Measurements from ENCODE around the gene NRP2. TPM values are rescaled to one million over a fixed set of nuclear protein-coding genes. Genes with fewer than 3 reads are reported as not detected.

Gene NRP2
- total and polyA plus RNA-seq, 8 donors: 42.3 to 122 (median 60.9) TPM

DNA sequence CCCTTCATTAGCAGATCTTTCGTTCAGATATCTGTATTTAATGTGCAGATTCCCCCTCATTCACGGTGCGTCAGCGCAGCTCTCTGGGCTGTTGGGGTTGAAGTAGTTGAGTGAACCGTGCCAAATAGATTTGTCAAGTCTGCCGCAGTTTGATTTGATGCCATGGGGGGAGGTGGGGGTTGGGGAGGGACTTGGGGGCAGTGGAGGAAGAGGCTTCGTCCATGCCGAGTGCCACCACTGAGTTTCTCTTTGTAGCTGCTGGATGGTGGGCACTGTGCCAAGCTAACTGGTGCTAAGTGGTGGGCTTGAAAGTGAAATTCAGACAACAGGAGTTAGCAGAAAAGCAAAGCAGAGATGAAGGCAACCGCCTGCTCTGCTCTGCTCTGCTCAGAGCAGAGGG, 47.9 kb downstream of the NRP2 start:
- peaks cover 0 to 6% of the 10 kb centered on the region in 2 donors for H3K4me1 ChIP-seq
- H3K27me3 ChIP-seq: no peaks in the 10 kb centered on the region
- no peaks in the 10 kb centered on the region for H3K9me3 ChIP-seq
- TF ChIP-seq, protein P1, sequence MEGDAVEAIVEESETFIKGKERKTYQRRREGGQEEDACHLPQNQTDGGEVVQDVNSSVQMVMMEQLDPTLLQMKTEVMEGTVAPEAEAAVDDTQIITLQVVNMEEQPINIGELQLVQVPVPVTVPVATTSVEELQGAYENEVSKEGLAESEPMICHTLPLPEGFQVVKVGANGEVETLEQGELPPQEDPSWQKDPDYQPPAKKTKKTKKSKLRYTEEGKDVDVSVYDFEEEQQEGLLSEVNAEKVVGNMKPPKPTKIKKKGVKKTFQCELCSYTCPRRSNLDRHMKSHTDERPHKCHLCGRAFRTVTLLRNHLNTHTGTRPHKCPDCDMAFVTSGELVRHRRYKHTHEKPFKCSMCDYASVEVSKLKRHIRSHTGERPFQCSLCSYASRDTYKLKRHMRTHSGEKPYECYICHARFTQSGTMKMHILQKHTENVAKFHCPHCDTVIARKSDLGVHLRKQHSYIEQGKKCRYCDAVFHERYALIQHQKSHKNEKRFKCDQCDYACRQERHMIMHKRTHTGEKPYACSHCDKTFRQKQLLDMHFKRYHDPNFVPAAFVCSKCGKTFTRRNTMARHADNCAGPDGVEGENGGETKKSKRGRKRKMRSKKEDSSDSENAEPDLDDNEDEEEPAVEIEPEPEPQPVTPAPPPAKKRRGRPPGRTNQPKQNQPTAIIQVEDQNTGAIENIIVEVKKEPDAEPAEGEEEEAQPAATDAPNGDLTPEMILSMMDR (IDR thresholded peaks at IDR 0.05): no peak
- H3K27ac ChIP-seq: no peak overlapping the region
- H3K36me3 ChIP-seq: peaks cover 0 to 66% of the 10 kb centered on the region in 2 donors
- H3K4me3 ChIP-seq: no peak overlapping the region
- ATAC-seq (no peak), DNase-seq (peak in 1 of 4 donors; percentile 58)
- intact Hi-C loops (cut with DNase I): no loop called here

DNA sequence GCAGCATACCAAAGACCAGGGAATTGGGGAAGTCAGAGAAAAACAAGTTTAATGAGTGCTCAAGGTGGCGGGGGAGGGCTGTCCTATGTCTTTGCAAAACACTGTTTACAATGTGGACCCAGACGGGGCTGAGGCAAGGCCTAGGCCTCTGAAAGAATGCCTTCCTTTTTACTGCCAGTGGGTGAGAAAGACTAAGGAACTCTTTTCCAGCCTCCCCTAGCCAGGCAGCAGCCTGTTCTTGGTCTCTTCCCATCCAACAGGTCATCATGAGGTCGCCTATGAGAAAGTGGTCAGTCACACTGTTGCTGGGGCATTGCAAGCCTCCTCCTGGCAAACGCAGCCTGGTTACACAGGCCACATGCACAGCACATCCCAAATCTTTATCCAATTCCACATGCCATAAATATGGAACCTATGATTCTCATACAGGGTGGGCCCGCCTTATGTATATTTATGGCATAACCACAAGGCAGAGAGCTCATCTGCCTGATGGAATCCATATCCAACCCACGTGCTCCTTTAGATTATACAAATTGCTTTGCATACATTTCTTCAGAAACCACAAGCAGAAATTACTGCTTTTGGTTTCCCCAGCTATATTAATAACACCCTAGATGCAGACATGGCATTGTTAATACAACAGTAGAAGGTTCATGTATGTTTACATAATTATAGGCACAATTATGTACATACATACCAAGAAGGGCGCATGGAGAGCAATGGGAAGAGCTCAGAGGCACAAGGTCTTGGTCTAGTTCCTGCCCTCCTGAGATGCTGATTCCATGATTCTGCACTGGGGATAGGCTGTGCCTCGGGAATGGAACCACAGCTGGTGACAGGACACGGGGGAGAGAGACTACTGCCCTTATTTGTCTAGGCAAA, 48.6 kb downstream of the NRP2 start:
- TF ChIP-seq, protein P1 (IDR thresholded peaks at IDR 0.05): no peak
- intact Hi-C loops (cut with DNase I): no loop called here
- Histone ChIP-seq H3K4me3 (no peak overlapping the region), H3K27me3 (no peaks in the 10 kb centered on the region), H3K27ac (no peak overlapping the region), H3K9me3 (no peaks in the 10 kb centered on the region), H3K4me1 (peaks cover 0 to 6% of the 10 kb centered on the region in 2 donors), H3K36me3 (peaks cover 0 to 64% of the 10 kb centered on the region in 2 donors)
- ATAC-seq (no peak), DNase-seq (no peak)

- Histone ChIP-seq H3K27me3 (no peaks in the 10 kb centered on the region), H3K4me1 (peaks cover 0 to 6% of the 10 kb centered on the region in 2 donors), H3K27ac (no peak overlapping the region), H3K9me3 (no peaks in the 10 kb centered on the region), H3K36me3 (peaks cover 0 to 60% of the 10 kb centered on the region in 2 donors), H3K4me3 (no peak overlapping the region)
- TF ChIP-seq, protein P1 (IDR thresholded peaks at IDR 0.05): no peak
- no peak for DNase-seq
- ATAC-seq: peak; percentile 46
- intact Hi-C loops (cut with DNase I): no loop called here
Measured at GRCh38 chr2:205731583-205731981, 49.3 kb downstream of the NRP2 start.

GRCh38 chr2:205732314-205732713, 50.0 kb downstream of the NRP2 start:
- no peaks in the 10 kb centered on the region for H3K9me3 ChIP-seq
- TF ChIP-seq, protein P1 (IDR thresholded peaks at IDR 0.05): no peak
- H3K36me3 ChIP-seq: peaks cover 0 to 57% of the 10 kb centered on the region in 2 donors
- intact Hi-C loops (cut with DNase I): no loop called here
- peaks cover 0 to 6% of the 10 kb centered on the region in 2 donors for H3K4me1 ChIP-seq
- no peaks in the 10 kb centered on the region for H3K27me3 ChIP-seq
- ATAC-seq (no peak), DNase-seq (no peak)
- H3K27ac ChIP-seq: no peak overlapping the region
- no peak overlapping the region for H3K4me3 ChIP-seq

GRCh38 chr2:205733082-205733481, 50.8 kb downstream of the NRP2 start:
- Histone ChIP-seq H3K27ac (no peak overlapping the region), H3K4me3 (no peak overlapping the region), H3K36me3 (peaks cover 0 to 52% of the 10 kb centered on the region in 2 donors), H3K4me1 (peaks cover 0 to 6% of the 10 kb centered on the region in 2 donors), H3K27me3 (no peaks in the 10 kb centered on the region), H3K9me3 (no peaks in the 10 kb centered on the region)
- intact Hi-C loops (cut with DNase I): no loop called here
- DNase-seq: no peak
- ATAC-seq: no peak
- TF ChIP-seq, protein P1 (IDR thresholded peaks at IDR 0.05): no peak
